ENCODE results near the gene ART4.

DNA sequence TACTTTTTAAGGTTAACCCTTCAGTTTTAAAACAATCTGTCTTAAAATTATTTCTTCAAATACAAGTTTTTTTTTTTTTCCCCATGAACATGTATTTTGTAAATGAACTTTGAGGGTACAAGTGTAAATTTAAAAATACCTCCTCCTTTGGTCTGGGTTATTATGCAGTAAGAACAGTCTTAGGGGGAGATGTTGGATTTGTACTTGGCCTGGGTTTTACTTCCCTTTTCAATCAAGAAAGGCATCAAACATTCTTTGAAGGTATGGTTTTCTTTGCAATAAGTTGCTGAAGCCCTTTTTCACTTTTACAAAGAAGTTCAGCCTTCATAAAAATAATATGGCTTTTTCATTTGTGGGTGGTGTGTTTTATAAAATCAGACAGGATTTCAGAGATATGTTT is 60.6 kb downstream of the ART4 start:
- TF ChIP-seq, protein P1, sequence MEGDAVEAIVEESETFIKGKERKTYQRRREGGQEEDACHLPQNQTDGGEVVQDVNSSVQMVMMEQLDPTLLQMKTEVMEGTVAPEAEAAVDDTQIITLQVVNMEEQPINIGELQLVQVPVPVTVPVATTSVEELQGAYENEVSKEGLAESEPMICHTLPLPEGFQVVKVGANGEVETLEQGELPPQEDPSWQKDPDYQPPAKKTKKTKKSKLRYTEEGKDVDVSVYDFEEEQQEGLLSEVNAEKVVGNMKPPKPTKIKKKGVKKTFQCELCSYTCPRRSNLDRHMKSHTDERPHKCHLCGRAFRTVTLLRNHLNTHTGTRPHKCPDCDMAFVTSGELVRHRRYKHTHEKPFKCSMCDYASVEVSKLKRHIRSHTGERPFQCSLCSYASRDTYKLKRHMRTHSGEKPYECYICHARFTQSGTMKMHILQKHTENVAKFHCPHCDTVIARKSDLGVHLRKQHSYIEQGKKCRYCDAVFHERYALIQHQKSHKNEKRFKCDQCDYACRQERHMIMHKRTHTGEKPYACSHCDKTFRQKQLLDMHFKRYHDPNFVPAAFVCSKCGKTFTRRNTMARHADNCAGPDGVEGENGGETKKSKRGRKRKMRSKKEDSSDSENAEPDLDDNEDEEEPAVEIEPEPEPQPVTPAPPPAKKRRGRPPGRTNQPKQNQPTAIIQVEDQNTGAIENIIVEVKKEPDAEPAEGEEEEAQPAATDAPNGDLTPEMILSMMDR (IDR thresholded peaks at IDR 0.05) = no peak
- TF ChIP-seq POLR2AphosphoS5 (IDR thresholded peaks at IDR 0.05) (no peak), EP300 (IDR thresholded peaks at IDR 0.05; ENCODE audit: low read depth) (no peak), POLR2A (IDR thresholded peaks at IDR 0.05) (no peak)
